Loucy (cell line): Measurements from ENCODE around the gene PLS3.

Source experiments
- EZH2phosphoT487 ChIP-seq: fragments of 200-600 bp; IDR thresholded peaks from 2 replicates; pipeline ENCODE4 v1.6.1; 2018; ENCODE audit warnings: antibody characterized with exemption, mild to moderate bottlenecking, moderate library complexity, borderline replicate concordance
- TF ChIP-seq, protein P1 (sequence below): fragments of 200-600 bp; sonication (generic); conservative IDR thresholded peaks from 2 replicates; pipeline ENCODE4 v1.5.1; 2014; ENCODE audit warnings: mild to moderate bottlenecking, antibody characterized with exemption, low read length

DNA sequence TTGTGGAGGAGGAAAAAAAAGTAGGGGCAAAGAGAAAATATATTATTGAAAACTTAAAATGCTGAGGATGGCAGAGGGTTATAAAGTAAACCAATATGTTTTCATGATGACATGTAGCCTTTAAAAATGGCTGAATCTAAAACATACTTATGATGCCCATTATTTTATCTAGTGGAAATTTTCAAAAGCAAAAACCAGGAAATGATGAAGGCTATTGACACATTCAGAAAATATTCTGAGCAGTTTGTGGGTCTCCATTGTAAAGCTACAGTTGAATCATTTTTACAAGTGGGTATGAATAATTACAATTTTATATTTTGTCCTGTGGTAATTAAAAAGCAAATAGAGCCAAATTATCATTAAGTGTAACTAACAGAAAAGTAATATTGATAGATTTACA, 10.7 kb downstream of the PLS3 start:
- TF ChIP-seq EZH2phosphoT487, result no peak
- TF ChIP-seq, protein P1, sequence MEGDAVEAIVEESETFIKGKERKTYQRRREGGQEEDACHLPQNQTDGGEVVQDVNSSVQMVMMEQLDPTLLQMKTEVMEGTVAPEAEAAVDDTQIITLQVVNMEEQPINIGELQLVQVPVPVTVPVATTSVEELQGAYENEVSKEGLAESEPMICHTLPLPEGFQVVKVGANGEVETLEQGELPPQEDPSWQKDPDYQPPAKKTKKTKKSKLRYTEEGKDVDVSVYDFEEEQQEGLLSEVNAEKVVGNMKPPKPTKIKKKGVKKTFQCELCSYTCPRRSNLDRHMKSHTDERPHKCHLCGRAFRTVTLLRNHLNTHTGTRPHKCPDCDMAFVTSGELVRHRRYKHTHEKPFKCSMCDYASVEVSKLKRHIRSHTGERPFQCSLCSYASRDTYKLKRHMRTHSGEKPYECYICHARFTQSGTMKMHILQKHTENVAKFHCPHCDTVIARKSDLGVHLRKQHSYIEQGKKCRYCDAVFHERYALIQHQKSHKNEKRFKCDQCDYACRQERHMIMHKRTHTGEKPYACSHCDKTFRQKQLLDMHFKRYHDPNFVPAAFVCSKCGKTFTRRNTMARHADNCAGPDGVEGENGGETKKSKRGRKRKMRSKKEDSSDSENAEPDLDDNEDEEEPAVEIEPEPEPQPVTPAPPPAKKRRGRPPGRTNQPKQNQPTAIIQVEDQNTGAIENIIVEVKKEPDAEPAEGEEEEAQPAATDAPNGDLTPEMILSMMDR, result no peak
